ENCODE data around the gene LITAF. TPM values are rescaled to one million over a fixed set of nuclear protein-coding genes. Genes with fewer than 3 reads are reported as not detected.
"Not testable (repeated sequence)": the region's sequence is repeated elsewhere in the genome, so short reads cannot be mapped to it uniquely, and the experiment has no call there.

The LITAF gene
- total RNA-seq, 6 donors from 2014 or later, result 65.8 to 281 (median 113) TPM

DNA sequence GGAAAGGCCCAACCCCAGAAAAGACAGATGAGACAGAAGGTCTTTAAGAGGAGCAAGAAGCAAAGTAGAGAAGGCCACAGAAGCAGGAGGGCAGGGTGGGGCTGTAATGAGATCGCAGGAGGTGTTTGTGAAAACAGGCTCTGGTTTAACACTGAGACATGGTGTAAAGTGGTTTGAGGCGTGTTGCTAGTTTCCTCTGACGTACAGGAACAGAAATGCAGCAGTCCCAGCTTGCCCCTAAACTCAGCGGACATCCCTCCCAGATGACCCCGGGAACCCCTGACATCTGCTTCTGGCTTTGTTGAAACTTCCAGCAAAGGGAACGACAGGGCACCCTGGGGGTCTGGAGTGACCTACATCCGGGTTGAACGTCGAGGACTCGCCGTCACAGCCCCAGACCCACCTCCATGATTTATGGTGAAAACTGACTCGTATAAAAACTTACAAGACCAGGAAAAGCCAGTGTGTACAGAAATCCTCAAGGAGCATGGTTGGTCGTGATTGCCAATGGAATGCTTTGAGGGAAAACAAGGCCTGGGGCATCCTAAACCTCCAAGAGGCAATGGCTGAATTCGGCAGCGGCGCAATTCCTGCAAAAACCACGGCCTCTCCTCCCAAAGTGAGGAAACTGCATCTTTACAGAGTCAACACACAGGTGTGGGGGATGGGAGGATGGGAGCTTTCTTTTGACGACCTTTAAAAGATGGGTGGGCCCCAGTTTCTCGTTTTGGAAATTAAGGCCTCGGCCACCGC lies 25.8 kb downstream of the LITAF start:
- Histone ChIP-seq H3K4me3 (peak overlapping the region in 1 of 4 donors; percentile 4), H3K36me3 (peaks cover 3 to 10% (median 7%) of the 10 kb centered on the region in 4 donors), H3K4me1 (peaks cover 0 to 40% (median 21%) of the 10 kb centered on the region in 4 donors), H3K9me3 (peaks cover 0 to under 1% (median 0%) of the 10 kb centered on the region in 4 donors), H3K27ac (peak overlapping the region; percentile 65 to 73 (median 72)), H3K27me3 (no peaks in the 10 kb centered on the region)
- TF ChIP-seq POLR2AphosphoS5 (IDR thresholded peaks at IDR 0.05) (no peak), EP300 (IDR thresholded peaks at IDR 0.05) (peak in 2 of 4 donors; percentile 33 to 51), POLR2A (IDR thresholded peaks at IDR 0.05) (peak in 1 of 4 donors; percentile 26)
- TF ChIP-seq, protein P1, sequence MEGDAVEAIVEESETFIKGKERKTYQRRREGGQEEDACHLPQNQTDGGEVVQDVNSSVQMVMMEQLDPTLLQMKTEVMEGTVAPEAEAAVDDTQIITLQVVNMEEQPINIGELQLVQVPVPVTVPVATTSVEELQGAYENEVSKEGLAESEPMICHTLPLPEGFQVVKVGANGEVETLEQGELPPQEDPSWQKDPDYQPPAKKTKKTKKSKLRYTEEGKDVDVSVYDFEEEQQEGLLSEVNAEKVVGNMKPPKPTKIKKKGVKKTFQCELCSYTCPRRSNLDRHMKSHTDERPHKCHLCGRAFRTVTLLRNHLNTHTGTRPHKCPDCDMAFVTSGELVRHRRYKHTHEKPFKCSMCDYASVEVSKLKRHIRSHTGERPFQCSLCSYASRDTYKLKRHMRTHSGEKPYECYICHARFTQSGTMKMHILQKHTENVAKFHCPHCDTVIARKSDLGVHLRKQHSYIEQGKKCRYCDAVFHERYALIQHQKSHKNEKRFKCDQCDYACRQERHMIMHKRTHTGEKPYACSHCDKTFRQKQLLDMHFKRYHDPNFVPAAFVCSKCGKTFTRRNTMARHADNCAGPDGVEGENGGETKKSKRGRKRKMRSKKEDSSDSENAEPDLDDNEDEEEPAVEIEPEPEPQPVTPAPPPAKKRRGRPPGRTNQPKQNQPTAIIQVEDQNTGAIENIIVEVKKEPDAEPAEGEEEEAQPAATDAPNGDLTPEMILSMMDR (IDR thresholded peaks at IDR 0.05), result no peak
- ATAC-seq (ENCODE audit: low FRiP score in 2 of 2) (peak; percentile 58 to 65), DNase-seq (peak in 1 of 2 donors; percentile 29)
- 48 to 70% methylated on average over 20 to 21 of the region's 21 CpGs for WGBS, 2 donors

DNA sequence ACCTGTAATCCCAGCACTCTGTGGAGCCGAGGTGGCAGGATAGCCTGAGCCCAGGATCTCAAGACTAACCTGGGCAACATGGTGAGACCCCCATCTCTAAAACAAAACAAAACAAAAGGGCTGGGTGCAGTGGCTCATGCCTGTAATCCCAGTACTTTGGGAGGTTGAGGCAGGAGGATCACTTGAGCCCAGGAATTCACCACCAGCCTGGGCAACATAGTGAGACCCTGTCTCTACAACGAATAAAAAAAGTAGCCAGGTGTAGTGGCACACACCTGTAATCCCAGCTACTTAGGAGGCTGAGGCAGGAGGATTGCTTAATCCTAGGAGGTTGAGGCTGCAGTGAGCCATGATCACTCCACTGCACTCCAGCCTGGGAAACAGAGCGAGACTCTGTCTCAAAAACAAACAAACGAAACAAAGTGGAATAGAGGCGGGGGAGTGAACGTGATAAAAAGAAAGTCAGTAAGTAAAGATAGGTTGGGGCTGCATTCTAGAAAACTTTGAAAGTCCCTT lies 28.4 kb downstream of the LITAF start:
- 89 to 97% methylated on average over 6 of the region's 6 CpGs for WGBS, 2 donors
- Histone ChIP-seq H3K4me1 (peaks cover 0 to 25% (median 18%) of the 10 kb centered on the region in 4 donors), H3K36me3 (peaks cover 8 to 32% (median 27%) of the 10 kb centered on the region in 4 donors), H3K27ac (peak overlapping the region in 3 of 4 donors; percentile 5 to 59 (median 35))
- H3K4me3 ChIP-seq; ATAC-seq (ENCODE audit: low FRiP score in 2 of 2); H3K9me3 ChIP-seq; H3K27me3 ChIP-seq; DNase-seq: not testable (repeated sequence)

DNA sequence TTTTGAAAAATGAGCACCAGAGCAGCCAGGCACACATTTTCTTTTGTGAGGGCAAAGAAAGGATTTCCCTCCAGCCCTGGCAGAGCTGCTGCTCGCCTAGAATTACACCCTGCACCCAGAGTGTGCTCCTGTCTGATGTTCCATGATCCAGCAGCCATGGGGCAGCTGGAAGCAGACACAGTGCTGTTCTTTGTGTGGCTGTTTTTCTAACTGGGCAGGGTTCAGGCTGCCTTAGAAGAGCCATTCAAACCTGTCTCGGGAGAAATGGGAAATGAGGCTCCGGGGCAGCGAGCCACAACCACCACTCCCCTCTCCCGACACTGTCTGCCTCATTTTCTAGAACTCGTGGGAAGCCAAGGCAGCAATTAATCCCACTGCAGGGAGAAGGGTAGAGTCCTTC lies 28.9 kb downstream of the LITAF start:
- WGBS, 2 donors, result 59 to 67% methylated on average over 6 of the region's 6 CpGs
- no peak for TF ChIP-seq EP300 (IDR thresholded peaks at IDR 0.05)
- no peak for TF ChIP-seq POLR2A (IDR thresholded peaks at IDR 0.05)
- TF ChIP-seq, protein P1 (IDR thresholded peaks at IDR 0.05), result no peak
- TF ChIP-seq POLR2AphosphoS5 (IDR thresholded peaks at IDR 0.05), result no peak
- Histone ChIP-seq H3K36me3 (peaks cover 8 to 38% (median 33%) of the 10 kb centered on the region in 4 donors), H3K9me3 (peaks cover 0 to 3% (median 0%) of the 10 kb centered on the region in 4 donors), H3K27me3 (no peaks in the 10 kb centered on the region), H3K4me3 (no peak overlapping the region), H3K4me1 (peaks cover 0 to 27% (median 18%) of the 10 kb centered on the region in 4 donors), H3K27ac (peak overlapping the region in 3 of 4 donors; percentile 5 to 59 (median 35))
- ATAC-seq (ENCODE audit: low FRiP score in 2 of 2) (peak in 1 of 2 donors; percentile 58), DNase-seq (no peak)

DNA sequence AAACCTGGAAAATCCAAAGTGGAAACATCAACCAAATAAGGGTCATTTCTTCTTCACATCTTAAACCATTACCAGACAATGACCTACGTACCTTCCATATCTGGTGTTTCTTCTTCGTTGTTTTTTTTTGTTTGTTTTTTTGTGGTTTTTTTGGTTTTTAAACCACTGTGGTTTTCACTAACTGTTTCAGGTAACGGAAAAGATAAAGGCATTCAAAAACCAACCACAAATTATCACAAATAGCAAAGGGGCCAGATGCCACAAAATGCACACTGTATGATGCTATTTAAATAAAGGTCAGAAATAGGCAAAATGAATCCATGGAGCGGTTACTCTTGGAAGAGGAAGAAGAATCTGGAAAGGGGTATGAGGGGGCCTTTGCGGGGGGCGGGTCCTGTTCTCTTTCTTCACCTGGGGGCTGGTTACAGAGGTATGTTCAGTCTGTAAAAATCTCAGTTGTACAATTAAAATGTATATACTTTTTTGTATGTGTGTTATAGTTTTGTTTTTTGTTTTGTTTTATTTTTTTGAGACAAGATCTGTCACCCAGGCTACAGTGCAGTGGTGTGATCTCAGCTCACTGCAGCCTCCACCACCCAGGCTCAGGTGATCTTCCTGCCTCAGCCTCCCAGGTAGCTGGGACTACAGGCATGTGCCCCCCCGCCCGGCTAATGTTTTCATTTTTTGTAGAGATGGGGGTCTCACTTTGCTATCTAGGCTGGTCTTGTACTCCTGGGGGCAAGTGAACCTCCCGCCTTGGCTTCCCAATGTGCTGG lies 29.6 kb downstream of the LITAF start:
- Histone ChIP-seq H3K9me3 (peaks cover 0 to 3% (median 0%) of the 10 kb centered on the region in 4 donors), H3K4me1 (peaks cover 4 to 32% (median 19%) of the 10 kb centered on the region in 4 donors), H3K27me3 (no peaks in the 10 kb centered on the region), H3K27ac (peak overlapping the region in 2 of 4 donors; percentile 35 to 59), H3K4me3 (no peak overlapping the region), H3K36me3 (peaks cover 8 to 45% (median 38%) of the 10 kb centered on the region in 4 donors)
- TF ChIP-seq, protein P1 (IDR thresholded peaks at IDR 0.05), result no peak
- TF ChIP-seq EP300 (IDR thresholded peaks at IDR 0.05) (no peak), POLR2AphosphoS5 (IDR thresholded peaks at IDR 0.05) (no peak), POLR2A (IDR thresholded peaks at IDR 0.05) (no peak)
- WGBS, 2 donors, result 81 to 82% methylated on average over 9 of the region's 9 CpGs
- DNase-seq, result no peak
- no peak for ATAC-seq (ENCODE audit: low FRiP score in 2 of 2)
